NCI-H524 treated with DMSO at 0.1 percent for 48 hours (cell line): Measurements from ENCODE around the gene BAG1.

Source experiments
- DNase-seq: peaks from one replicate; lab custom pipeline; 2025; lab: John Stamatoyannopoulos, UW

The BAG1 gene

DNA sequence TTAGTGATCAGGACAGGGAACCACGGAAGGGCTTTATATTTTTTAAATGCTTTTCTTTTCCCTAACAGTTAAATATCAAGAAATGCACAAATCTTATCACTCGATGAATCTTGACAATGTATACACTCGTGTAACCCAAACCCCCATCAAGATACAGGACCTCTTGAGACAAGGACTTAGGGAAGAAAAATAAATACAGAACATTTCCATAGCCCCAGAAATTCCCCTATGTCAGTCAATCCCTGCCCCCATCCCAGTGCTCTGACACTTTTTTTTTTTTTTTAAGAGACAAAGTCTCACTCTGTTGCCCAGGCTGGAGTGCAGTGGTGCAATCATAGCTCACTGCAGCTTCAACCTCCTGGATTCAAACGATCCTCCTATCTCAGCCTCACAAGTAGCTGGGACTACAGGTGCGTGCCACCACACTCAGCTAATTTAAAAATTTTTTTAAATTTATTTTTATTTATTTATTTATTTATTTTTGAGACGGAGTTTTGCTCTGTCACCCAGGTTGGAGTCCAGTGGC lies 21.8 kb downstream of the BAG1 start:
- DNase-seq = no peak

DNA sequence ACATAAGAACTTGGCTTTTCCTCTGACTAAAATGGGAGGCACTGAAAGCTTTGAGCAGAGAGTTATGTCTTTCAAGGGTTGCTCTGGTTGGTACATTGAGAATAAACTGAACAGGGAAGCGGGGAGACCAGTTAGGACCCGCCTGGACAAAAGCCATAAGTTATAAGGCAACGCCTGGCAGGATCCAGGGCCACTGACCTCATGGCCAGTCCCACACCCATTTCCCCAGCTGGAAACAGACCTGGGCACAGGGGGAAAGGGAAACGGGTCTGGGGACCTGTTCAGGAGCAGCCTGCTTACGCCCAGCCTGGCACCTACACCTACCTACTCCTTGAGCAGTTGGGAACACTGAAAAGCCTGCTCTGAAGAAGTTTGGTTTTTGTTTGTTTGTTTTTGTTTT lies 23.2 kb downstream of the BAG1 start:
- no peak for DNase-seq

DNA sequence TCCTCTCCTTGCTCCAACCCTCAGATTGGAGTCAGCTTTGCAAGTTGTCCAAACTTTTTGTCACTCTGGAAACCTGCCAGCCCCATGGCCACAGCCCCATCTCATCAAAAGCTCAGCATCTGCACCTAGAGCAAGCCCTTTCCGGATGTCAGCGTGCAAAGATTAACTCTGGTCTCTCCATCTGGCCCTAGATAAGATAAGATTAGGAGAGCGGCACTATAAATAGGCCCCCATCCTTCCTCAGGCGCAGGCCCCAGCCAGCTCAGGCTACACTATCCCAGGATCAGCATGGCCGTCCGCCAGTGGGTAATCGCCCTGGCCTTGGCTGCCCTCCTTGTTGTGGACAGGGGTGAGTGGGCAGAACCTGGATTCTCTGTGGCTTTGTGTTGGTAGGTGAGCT lies 24.6 kb downstream of the BAG1 start, which contains the start of gene SPINK4:
TSS of gene SPINK4 (plus strand) at position 247 of the 400 bp plus-strand sequence. CDS start at position 289, 42 bp downstream.
- peak; percentile 55 for DNase-seq

DNA sequence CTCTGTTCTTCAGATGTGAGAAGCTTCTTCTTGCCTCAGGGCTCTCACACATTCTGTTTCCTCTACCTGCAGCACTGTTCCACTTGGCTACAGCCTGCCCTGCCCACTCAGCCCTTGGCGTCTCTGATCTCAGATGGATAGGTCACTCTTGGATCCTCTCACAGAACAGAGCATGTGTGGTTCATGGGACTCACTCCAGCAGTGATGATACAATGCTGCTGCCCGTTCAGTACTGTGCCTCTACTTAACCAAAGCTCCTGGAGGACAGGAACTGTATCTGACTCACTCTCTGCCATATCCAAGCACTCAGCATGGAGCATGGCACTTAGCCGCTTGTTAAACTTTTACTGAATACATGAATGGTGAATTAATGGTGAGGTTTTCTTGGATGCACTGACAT lies 27.9 kb downstream of the BAG1 start:
- DNase-seq = no peak

DNA sequence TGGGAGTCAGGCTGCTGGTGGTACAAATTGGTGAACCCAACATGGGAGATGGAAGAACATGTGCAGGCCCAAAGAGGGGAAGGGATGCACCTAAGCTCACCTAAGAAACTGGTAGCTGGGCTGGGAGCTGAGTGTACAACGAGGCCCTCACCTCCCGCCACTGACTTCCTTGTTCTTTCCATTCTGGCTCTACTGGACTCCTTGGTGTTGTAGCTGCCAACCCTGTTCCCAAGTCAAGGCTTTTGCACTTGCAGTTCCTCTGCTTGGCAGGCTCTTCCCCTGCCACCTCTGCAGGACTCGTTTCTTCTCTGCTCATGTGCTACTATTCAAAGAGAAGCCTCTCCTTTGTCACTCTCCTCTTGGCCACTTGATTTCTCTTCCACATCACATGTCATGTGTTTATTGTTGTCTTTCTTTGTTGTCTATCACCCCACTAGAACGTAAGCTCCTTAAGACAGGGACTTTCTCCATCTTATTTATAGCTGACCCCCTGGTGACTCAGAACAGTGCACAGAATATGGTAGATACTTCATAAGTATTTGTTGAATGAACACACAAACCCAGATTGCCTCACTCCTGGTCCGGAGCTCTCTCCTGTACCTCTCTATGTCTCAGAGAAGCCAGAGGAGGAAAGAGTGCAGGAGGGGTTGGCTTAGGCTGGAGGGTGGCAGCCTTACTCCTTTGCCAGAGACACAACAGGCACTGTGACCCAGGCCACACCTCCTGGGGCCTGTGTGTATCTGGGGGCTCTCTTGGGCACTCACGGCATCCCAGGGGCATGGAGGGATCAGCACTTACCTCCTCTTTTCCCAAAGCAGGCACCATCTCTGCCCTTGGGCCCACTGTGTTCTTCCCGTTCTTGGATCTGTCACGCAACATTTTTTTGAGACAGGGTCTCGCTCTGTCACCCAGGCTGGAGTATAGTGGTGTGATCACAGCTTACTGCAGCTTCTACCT lies 29.7 kb downstream of the BAG1 start:
- DNase-seq = no peak

DNA sequence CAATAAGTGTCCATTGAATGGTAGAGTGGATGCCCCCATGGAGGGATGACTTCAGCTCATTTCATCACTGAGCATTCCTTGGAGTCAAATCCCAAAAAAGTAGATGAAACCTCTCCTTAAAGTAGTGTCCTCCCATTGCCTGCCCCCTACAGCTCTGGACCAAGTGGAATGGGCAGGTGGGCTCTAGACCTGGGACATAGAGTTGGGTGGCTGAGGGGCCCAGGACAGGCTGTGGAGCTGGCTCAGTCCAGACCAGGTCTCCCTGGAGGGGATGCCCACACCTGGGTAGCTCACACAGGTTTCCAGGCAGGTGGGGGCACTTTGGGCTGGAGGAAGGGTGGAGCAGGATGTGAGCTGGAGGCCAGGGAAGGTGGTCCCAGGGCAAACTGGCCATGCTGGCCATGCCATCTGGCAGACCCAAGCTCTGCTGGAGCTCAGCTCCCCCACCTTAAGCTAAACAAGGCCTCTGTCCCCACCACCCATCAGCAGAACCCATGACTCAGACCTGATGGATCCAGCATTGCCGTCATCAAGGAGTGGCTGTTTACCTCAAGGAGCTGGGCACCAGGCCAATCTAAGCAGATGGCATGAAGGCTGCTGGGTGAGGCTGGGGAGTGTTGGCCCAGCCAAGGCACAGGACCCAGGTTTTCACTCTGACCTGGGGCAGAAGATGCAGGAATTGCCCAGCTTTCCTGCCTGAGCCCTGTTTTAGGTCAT lies 30.7 kb downstream of the BAG1 start:
- DNase-seq = peak; percentile 45

DNA sequence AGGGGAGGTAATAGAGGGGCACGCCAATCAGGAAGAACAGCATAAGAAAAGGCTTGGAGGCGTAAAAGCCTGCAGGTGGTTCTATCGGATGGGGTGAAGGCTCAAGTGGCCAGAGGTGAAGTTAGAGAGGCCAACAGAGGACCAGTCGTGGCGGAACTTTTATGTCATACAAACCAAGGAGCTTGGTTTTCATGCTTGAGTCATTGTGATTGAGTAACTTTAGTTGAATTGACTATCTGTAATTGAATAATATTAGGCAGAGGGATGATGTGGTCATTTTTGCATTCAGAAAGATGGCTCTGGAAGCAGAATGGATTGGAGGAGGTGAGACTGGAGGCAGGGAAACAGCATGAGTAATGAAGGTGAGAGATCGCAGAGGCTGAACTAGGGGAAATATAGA lies 31.7 kb downstream of the BAG1 start:
- no peak for DNase-seq

DNA sequence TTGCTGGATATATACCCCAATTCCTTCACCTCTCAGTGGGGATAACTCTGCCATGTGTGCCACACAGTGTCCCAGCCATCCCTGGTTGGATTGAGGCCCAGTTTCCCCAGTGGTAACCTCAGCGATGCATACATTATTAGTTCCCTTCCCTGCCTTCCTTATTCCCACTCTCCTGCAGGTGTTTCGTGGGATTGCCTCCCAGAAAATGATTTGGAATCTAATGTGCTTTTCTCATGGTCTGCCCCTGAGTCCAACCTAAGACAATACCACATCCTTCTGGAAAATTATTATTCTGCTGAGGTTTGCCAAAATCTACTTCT lies 32.9 kb downstream of the BAG1 start:
- no peak for DNase-seq

DNA sequence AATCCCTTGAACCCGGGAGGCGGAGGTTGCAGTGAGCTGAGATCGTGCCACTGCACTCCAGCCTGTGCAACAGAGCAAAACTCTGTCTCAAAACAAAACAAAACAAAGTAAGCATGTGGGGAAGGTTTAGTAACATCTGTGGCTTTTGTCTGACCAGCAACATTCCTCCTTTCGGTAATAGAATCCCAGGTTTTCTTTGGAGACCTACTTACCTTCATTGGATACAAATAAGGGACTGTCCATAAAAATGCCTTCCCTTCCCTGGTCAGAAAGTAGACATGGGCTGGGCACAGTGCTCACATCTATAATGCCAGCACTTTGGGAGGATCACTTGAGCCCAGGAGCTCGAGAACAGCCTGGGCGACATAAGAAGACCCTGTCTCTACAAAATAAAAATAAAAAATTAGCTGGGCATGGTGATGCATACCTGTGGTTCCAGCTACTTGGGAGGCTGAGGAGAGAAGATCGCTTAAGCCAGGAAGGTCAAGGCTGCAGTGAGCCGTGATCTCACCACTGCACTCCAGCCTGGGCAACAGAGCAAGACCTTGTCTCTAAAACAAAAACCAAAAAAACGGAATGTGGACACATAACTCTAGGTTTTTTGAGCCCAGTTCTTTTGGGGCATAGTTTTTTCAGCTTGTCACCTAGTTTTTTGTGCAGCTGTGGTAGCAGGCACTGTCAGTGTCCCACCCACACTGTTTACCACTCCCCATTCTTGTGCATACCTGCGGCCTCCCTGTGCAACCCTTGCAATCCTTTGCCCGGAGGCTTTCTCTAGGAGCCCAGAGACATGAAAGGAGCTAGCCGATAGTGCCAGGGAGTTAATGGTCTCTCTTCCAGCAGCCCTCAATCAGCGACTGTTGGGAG lies 33.5 kb downstream of the BAG1 start:
- no peak for DNase-seq

DNA sequence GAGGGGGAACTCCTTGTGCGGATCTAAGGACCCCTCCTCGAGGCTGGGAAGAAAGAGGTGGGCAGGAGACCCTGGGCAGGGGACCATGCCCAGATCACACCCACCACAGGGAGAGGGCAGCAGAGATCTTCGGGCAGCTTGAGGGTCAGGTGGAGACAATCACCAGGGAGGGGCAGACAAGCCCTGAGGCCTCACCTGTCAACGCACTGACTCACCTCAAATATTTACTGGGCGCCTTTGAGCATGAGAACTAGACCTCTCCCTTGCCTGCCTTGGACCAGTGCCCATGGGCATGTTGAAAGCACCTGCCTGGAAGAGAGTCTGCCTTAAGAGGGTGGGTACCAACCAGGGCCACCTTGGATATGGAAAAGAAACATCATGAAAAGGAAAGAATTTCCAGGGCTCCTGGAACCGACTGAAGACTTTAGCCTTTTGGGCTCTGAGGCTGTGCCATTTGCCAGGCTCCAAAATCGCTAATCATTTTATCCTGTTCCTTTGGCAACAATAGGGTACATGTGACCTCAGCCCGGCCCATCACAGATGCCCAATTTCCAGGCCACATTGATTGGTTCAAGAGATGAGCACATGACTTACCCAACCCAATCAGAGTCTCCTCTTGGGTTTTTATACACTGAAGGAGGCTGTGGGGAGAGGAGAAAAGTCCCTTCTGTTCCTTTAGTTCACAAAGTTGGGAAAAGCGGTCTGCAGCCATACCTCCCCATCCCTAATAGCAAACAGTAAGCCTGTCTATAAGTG lies 35.0 kb downstream of the BAG1 start:
- DNase-seq = no peak

DNA sequence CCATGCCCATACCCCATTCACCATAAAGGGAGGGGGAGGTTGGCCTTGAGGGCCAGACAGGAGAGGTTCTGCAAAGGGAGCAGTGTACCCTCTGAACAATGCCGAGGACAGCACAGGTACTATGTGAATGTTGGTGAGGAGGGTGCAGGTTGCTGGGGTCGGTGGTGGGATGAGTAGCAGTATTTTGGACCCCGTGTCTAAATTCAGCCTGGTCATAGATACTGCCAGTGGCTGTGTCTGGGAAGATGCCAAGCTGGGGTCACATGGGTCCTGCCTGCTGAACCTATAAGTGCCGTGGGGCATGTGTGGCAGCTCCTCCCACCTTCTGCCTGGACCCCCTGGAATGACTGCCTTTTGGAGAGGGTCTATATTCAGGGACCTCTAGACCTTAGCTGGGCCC lies 35.9 kb downstream of the BAG1 start:
- no peak for DNase-seq

DNA sequence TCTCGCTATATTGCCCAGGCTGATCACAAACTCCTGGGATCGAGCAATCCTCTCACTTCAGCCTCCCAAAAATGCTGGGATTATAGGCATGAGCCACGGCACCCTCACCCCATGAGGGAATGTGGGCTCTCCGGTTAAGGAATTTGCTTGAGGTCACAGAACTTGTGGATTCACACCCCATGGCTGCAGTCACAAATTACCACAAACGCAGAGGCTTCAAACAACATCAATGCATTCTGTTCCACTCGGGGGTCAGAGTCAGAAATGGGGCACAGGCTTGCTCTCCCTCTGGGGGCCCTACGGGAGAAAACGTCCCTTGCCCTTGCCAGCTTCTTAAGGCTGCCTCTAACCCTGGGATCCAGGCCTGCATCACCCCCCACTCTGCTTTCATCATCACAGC lies 36.8 kb downstream of the BAG1 start:
- DNase-seq = no peak

DNA sequence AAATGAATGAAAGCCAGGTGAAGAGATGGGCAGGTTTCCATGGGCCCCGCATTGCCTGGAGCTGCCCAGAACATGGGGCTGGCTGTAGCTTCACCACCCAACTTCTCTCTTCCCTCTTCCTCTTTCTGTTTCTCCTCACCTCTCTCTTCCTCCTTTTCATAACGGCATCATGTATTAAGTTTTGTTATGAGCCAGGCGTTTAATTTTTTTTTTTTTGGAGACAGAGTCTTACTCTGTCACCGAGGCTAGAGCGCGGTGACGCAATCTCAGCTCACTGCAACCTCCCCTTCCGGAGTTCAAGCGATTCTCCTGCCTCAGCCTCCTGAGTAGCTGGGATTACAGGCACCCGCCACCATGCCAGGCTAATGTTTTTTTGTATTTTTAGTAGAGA lies 37.5 kb downstream of the BAG1 start:
- no peak for DNase-seq

DNA sequence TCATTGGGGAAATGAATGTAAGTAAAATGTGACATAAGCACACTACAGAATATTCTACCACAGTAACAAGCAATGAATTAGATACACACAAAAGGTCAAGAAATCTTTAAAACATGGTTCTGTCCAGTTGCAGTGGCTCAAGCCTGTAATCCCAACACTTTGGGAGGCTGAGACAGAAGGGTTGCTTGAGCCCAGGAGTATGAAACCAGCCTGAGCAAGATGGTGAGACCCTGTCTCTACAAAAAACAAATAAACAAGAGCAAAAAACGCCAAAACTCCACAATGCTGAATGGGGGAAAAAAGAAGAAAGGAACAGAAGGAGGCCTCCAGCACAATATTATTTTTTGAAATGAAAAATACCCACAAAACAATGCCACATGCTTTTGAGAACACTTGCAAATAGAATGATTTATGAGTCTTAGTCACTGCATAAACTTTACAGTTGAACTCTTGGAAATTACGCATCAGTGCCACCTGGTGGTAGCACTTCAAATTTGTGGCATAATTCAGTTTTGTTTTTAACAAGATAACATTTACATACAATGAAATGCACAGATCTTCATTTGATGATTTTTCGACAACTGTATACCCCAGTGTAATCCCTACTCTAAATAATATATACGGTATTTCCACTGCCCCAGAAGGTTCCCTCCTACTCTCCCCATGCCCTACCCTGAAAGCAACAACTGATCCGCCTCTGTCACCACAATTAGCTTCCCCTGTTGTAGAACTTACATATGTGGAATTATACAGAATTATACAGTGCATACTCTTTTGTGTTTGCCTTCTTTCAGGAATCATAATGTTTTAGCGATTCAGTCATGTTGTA lies 39.0 kb downstream of the BAG1 start:
- DNase-seq = no peak

DNA sequence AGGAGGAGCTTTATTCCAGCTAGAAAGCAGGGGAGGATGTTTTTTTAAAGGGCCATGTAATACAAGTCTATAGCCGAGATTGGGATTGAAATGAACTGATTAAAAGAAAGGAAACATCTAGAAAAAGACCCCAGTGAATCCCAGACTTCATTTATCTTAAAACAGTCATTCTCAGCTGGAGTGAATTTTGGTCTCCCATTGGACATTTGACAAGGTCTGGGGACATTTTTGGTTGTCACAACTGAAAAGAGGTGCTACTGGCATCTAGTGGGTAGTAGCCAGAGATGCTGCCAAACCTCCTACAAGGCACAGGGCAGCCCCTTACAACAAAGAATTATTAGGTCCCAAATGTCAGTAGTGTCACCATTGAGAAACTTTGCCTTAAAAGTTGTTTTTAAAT lies 40.8 kb downstream of the BAG1 start:
- DNase-seq = no peak

DNA sequence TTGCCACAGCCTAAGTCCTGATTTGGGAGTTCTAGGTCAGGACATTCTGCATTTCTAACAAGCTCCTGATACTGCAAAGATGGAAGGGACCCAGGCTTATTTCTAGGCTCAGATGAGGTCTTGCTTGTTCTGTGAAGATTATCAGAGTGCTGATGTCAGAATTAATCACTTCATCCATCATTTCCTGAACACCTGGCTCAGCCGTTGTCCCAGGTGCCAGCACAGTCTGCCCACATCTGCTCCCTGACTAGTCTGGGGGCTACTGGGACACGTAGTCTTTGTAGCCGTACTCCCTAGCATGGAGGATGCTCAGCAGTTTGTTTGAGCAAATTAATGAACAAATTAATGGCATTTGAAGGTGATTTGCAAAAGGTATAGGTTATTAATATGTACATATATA lies 42.5 kb downstream of the BAG1 start:
- DNase-seq = no peak

DNA sequence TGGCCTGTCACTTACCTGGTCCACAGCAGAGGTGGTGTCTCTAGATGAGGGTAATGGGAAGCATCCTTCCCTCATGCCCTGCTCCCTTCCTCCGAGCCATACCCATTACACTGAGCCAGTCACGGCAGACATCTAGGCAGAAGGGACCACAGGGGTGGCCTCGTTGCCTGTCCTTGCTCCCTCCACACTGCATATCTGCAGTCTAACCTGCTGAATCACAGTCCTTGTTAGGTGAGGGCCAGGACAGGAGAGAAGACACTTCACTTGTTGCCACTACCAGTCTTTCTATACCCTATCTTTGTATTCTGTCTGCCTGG lies 43.0 kb downstream of the BAG1 start:
- DNase-seq = no peak

DNA sequence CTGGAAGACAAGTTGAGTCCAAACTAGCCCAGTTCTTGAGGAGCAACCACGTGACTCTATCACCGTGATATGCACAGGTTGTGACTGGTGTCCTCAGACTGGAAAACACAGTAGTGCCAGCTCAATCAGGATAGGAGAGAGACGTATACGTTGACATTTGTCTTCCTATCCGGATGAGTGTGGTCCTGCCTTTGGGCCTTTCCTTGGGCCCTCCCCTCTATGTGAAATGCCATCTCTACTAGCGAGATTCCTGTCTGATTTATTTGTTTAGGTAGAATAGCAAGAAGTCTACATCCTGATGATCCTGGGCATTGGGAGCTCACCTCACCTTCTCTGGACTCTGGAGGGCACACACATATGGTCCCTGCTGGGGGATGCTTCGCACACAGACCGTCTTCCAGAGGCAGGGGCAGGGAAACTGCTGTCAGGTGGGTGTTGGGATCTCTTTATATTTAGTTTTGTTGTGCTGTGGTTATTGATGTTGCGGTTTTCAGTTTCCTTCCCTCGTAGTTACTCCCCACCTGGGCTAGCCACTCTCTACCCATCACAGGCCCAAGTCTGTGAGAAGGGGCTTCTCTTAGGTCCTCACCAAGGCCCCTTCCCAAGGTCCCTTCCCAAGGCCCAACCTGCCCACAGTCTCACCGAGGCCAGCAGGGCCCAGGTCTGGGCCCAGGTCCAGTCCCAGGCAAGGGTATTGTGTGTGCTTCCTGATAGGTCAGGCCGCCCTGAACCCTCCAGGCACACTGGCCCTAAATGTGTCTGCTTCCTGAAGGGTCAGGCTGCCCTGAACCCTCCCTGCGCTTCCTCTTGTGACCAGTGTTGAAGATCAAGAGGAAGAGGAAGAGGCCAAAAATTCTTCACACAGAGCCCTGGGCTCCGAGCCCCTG lies 43.6 kb downstream of the BAG1 start:
- DNase-seq = no peak

DNA sequence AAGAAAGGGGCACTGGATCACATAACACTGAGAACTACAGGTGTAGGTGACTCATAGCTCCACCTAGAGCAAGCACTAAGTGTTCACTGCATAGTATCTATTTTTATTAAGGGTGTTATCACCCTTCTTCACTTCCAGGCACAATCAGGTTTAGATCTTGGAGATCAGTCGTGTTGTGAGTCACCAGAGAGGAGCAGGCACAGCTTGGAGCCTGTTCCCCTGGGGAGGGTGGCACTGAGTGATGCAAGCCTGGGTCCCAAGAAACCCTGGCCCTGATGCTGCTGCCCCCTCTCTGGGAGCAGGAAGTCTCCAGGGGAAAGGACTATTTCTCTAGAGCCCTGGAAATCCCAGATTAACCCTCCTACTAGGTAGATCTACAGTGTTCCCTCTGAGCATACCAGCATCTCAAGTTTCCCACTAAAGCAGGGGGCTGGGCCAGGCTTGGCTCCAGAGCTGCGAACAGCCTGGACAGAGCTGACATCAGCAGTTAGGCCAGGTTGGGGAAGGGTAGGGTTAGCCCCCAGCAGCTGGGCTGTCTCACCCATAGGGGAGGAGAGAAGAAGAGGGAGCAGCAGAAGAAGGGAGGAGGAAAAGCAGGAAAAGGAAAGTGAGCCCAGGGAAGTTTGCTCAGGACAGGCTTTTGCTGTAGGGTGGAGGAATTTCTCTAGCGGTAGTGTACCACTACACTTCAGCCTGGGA lies 52.7 kb downstream of the BAG1 start:
- DNase-seq = no peak
